KG1 (cell line): ENCODE results near the gene PFKP.
"Not testable (repeated sequence)": the region's sequence is repeated elsewhere in the genome, so short reads cannot be mapped to it uniquely, and the experiment has no call there.

Experiments
- DNase-seq: peaks from one replicate; lab custom pipeline; 2025; lab: John Stamatoyannopoulos, UW

The PFKP gene

DNA sequence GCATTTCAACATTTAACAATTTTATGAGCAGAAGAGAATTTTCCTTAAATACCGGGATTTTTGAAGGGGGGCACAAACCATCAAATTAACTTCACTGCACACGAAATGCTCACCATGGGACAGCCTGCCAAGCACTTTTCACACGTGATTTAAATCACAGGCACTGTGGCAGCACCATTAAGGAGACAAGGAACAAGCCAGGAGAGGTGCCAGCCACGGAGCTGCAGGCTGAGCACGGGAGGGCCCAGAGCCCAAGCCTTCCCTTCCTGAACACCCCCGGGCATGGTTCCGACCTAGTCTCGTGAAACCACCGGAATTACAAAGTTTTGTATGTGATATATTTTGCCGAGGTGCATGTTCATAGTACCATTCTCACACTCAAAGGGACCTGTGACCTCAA, 91.8 kb downstream of the PFKP start:
- no peak for DNase-seq

DNA sequence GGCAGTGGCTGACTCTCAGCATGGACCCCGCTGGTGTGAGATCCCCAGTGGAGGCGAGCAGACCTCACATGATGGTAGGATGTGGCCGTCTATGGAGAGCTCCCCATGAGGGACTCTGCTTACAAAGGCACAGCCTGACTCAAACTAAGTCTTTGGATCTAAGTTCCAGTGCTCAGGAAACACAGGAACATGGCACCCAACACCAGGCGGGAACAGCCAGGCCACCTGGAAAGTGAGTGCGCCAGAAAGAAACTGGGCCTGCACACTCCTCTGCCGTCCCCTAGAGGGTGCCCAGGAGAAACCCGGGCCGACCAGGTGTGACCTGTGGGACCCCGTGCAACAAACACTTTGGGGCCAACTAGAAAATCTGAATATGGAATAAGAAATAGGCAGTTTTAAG, 95.2 kb downstream of the PFKP start:
- no peak for DNase-seq

DNA sequence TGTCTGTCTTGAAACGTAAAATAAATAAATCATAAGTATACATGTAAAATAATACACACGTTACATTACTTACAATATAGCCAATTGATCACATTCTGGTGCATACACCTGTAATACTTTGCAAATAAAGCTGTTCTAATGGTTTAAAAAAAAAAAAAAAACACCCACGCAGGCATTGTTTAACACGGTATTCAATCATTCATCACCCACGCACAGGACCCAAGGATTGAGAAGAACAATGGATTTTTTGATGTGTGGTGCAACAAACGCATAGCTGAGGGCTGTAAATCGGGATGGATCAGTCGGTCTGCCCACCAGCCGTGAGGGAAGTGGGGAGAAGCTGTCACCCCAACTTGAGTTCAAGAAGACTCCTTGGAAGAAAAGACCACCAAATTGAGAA, 96.5 kb downstream of the PFKP start:
- no peak for DNase-seq

DNA sequence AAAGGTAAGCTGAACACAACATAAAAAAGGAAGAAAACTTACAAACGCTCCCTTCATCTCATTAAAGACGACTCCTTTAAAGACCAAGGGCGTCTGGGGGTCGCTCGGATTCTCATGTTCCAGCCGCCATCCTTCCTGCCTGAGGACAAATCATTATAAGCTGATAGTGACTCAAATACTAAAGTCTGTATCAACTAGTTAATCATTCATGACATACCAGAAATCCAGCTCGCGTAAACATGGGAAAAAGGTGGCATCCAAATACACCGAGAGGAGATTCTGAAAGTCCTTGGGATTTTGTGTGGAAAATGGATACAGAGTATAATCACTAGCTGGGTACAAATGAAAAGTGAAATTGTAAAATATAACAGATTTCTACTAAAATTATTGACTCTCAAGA, 97.8 kb downstream of the PFKP start:
- no peak for DNase-seq

DNA sequence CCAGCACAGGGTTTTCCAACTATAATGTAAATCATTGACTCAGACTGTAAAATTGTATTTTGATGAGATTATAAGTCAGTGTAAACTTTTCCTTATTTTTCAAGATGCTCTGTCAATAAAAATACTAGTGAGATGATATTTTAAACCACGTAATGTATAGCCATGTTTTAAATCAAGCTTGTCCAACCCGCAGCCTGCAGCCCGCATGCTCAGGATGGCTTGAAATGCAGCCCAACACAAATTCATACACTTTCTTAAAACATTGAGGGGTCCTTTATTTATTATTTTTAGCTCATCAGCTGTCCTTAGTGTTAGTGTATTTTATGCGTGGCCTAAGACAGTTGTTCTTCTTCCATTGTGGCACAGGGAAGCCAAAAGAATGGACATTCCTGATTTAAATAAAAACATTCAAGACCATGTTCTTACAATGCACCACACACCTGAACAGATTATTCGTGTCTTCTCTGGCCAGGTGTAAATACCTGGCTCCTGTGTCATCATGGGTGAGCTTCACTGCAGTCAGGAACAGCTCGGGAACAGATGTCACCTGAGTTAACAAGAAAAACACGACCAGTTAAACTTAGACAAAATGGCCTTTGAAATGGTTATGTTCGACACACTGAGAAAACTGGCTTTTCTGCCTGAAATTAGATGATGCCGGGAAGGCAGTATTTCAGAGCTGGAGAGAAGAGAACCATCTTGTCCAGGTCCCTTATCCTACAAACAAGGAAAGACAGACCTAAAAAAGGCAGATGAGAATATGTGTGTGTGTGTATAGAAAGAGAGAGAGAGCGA, 99.3 kb downstream of the PFKP start:
- no peak for DNase-seq

DNA sequence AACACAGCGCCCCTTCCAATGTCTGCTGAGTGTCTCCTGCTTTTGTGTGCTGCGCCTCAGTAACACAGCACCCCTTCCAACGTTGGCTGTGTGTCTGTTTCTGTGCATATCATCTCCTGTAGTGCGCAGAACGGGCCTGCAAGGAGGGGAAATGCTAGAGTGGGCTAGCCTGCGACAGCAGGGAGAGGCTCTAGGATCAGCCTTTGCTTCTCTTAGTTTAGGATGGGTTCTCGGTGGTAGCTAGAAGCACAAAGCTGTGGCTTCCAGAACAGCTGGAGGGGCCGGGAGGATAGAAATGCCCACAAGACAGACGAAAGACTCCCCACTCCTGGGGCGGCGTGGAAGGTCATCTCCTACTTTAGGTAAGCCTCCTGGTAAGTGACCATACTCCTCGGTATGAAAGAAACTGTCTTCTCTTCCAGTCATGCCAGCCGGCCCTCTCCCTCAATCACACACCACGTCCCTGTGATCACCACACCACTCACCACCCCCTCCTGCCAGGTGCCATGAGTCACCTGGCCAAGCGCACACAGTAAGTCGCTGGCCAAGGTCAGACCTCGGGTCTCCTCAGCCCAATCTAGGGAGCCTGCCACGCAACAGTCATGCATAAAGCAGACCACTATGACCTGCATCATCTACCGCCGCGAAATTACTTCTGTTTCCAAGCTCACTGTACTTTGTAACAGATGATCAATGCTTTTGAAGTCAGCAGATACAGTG, 100.4 kb downstream of the PFKP start:
- no peak for DNase-seq

DNA sequence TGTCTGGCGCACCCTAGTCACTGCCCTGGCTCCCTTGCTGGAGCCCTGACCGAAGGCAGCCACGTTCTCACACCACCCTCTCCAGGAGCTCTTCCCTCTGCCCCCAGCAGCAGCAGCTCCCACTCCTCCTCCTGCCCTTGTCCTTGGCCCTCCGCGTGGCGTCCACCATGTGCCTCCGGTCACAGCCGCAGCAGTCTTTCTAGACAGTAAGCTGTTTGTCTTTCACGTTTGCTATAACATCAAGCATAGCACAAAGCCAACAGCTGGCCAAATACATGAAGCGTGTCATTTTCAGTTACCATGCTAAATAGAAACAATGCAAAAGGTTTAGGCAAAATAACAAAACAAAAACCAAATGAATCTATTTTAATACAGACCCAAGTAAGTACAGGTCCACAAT, 101.9 kb downstream of the PFKP start:
- no peak for DNase-seq

DNA sequence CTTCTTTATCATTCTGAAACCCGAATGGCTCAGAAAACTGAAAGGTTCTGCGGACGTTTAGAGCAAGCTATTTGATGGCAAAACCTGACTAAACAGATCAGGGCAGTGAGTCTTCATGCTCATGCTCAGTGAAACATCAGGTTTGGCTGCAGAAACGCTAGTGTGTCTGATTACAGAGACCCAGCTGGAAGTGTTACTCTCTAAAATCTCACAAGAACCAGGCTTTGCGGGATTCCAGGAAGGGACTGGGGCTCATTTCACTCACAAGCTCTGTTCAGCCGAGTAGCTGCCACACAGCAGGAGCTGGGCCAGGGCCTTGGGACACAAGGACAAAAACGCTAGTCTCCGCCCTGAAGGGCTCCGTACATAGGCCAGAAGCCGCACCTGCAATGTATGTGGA, 102.3 kb downstream of the PFKP start:
- DNase-seq = no peak

DNA sequence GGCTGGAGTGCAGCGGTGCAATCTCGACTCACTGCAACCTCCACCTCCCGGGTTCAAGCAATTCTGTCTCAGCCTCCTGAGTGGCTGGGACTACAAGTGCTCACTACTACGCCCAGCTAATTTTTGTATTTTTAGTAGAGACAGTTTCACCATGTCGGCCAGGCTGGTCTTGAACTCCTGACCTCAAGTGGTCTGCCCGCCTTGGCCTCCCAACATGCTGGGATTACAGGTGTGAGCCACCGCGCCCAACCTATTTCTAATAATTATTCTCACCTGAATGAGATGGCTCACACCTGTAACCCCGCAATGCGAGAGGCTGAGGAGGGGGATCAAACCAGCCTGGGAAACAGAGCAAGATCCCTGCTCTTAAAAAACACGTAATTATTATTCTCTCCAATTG, 104.1 kb downstream of the PFKP start:
- DNase-seq = not testable (repeated sequence)

DNA sequence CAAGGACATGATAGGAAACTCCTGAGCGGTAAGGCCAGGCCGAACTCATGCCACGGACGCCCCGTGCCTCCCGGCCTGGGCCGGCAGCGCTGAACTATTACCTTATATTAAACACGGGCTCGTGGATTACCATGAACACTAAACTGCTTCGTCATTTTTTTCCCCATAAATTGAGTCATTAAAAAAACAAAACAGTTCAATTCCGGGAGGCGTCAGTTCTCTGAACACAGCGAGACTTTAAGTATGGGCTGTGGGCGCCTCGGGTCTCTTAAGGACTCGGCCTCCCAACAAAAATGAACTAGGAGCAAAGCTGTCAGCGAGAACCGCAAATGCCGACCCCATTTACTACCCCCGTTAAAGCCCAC, 104.7 kb downstream of the PFKP start:
- DNase-seq = no peak

DNA sequence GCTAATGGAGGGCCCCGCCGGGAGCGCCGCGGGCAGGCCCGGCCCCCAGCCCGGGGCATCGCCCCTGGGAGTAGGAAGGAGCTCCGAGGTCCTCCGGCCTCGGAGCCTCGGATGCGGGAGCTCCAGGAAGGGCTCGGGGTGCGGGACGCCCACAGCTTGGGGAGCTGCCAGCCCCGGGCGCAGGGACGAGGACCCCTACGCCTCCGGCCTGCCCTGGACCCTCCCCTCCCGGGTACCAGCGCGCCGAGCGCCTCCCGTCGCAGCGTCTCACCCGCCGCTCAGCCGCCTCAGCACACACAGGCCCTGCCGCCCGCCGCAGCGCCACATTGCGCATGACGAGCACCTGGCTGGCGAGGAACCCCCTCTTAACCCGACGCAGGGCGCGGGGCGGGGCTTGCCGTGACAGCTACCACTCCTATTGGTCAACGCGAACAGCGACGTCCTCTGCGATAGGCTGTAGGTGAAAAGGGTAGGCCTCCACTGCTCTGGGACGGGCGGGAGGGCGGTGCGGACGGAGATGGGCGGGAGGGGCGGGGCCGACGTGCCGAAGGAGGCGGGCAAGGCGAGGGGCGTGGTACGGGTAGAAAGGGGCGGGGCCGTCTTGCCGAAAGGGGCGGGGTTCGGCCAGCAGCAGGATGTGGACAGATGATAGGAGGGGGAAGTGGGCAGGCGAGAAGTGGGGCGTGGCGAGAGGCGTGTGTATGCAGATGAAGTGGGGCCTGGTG, 105.3 kb downstream of the PFKP start, which contains the start of gene PITRM1:
Gene PITRM1, minus strand, starts transcription at position 337 of the 725 bp plus-strand sequence. Its CDS starts 10 bp downstream, at position 327.
- peak; percentile 98 for DNase-seq

DNA sequence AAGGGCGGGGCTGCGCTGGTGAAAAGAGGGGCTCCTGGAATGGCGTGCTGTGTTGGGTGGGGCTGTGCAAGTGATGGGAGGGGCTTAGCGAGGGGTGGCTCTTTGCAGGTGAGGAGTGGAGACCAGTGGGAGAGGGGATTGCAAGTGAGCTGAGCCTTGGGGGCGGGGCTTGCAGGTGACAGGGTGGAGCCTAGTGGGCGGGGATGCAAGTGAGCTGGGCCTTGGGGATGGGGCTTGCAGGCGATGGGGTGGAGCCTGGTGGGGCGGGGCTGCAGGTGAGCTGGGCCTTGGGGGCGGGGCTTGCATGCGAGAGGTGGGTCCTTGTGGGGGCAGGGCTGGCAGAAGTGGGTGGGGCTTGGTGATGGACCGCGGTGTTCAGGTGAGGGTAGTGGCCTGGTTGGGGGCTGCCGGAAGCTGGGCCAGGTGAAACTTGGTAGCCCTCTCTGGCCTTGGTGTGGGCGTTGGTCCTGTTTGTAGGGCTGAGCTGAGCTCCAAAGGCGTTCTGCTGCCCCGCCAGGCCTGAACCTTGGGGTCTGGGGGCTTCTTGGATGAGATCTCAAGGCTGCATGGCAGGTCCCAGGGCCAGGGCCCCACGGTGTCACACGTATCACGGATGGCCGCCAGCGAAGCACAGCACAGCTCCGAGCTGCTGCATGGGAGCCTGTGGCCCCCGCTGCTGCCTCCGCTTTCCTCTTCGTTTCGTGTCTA, 106.0 kb downstream of the PFKP start:
- DNase-seq = no peak

DNA sequence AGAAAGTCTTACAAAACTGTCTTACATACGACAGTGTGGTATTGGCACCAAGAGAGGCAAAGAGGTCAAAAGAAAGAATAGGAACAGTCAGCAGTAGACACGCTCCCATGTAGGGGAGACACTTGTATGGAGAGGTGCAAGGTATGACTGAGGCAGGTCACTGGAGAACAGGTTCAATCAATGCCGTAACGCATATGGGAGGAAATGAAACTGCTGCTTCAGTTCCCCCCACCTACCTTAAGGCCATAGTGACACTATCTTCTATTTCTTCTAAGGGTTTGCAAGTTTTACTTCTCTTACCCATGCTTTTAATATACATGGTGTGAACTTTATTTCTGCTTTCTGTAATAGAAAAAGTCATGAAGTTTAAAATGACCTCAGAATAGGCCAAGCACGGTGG, 110.7 kb downstream of the PFKP start:
- no peak for DNase-seq

DNA sequence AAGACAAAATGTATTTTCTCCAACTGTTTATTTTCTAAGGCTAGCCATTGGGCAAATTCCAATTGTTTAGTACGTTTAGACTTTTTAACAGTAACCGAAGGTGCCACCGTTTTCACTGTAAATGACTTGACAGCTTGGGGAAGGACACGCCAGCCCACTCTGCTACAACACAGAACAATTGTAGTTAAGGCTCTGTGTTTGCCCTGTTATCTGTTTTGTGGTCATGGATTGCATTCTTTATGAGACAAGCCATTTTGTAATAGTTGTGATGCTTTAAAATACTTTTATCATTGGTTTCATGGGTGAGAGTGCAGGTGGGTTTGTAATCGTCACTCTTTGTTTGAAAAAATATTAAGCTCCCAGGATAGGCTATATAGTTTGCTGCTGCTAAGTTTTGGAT, 111.8 kb downstream of the PFKP start:
- no peak for DNase-seq

DNA sequence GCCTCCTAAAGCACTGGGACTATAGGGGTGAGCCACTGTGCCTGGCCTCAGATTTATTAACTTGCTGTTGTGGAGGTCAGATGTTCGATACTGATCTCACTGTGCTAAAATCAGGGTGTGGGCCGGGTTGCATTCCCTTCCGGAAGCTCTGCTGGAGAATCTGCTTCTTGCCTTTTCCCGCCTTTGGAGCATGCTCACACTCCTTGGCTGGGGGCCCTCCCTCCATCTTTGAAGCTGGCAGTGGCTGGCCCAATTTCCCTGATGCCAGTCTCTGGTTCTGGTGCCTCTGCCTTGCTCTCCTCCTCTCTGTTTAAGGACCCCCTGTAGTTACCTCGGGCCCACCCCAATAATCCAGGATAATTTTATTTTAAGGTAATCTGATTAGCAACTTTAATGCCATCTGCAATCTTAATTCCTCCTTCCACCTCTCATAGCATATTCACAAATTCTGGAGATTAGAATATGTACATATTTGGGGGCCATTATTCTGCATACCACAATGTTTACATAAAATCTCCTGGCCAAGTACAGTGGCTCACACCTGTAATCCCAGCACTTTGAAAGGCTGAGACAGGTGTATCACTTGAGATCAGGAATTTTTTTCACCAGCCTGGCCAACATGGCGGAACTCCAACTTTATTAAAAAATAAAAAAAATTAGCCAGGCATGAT, 113.1 kb downstream of the PFKP start:
- no peak for DNase-seq

DNA sequence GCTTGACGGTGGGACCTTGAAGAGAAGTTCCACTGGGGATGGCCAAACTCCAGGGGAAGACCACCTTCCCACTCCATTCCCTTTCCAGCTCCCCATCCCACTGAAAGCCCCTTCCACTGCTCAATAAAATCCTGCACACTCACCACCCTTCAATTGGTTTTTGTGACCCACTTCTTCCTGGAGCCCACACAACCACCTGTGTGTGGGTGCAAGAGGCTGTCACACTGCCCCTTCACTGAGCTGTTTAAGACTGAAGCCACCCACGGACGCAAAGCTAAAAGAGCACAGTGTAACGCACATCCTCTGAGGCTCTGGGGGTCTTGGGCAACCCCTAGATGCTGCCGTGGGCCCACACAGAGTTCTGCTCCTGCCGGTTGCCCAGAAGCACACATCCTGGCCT, 118.0 kb downstream of the PFKP start:
- DNase-seq = no peak

DNA sequence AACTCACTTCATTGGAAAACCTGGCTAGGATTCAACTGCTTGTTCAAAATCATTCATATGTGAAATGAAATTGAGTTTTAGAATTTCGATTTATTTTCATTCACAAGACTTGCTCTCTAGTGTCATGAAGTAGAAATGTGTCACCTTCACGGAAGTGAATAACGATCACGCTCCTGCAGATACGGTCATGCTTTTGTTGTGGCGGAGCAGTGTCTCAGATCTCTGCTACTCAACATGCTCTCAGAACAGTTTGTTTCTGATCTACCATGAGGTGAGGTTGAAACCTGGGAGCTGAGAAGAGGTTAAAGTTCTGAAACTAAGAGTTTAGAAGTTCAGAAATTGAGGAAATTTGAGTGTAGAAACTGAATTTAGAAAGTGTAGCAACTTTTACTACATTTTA, 119.0 kb downstream of the PFKP start:
- DNase-seq = no peak
